AG09309 (cell line): ENCODE measurements around the gene CRAT.

Experiments
- DNase-seq: peaks from one replicate; pipeline ENCODE4 v3.0.0-alpha.2; 2010; ENCODE audit warnings: low read depth
- H3K4me3 ChIP-seq: 2 replicates; pipeline ENCODE4 v1.5.1; 2011; ENCODE audit warnings: mild to moderate bottlenecking, low read depth, low read length, moderate library complexity; ENCODE audit not compliant: control insufficient read depth
- TF ChIP-seq, protein P1 (sequence below): IDR thresholded peaks from 2 replicates; pipeline ENCODE4 v1.5.1; 2011; ENCODE audit warnings: mild to moderate bottlenecking, low read depth, low read length, inconsistent platforms; ENCODE audit not compliant: insufficient read depth, control insufficient read depth; ENCODE audit errors: missing control alignments

CRAT gene

GRCh38 chr9:129109537-129109903 is 1.1 kb downstream of the CRAT start:
- H3K4me3 ChIP-seq: peak overlapping the region; percentile 48
- no peak for DNase-seq

GRCh38 chr9:129108805-129109536 is 1.6 kb downstream of the CRAT start:
- no peak for DNase-seq
- TF ChIP-seq, protein P1, sequence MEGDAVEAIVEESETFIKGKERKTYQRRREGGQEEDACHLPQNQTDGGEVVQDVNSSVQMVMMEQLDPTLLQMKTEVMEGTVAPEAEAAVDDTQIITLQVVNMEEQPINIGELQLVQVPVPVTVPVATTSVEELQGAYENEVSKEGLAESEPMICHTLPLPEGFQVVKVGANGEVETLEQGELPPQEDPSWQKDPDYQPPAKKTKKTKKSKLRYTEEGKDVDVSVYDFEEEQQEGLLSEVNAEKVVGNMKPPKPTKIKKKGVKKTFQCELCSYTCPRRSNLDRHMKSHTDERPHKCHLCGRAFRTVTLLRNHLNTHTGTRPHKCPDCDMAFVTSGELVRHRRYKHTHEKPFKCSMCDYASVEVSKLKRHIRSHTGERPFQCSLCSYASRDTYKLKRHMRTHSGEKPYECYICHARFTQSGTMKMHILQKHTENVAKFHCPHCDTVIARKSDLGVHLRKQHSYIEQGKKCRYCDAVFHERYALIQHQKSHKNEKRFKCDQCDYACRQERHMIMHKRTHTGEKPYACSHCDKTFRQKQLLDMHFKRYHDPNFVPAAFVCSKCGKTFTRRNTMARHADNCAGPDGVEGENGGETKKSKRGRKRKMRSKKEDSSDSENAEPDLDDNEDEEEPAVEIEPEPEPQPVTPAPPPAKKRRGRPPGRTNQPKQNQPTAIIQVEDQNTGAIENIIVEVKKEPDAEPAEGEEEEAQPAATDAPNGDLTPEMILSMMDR: no peak
- peak overlapping the region; percentile 48 for H3K4me3 ChIP-seq

More at GRCh38 chr9:129109537-129109903, 1.1 kb downstream of the CRAT start:
- TF ChIP-seq, protein P1: no peak

DNA sequence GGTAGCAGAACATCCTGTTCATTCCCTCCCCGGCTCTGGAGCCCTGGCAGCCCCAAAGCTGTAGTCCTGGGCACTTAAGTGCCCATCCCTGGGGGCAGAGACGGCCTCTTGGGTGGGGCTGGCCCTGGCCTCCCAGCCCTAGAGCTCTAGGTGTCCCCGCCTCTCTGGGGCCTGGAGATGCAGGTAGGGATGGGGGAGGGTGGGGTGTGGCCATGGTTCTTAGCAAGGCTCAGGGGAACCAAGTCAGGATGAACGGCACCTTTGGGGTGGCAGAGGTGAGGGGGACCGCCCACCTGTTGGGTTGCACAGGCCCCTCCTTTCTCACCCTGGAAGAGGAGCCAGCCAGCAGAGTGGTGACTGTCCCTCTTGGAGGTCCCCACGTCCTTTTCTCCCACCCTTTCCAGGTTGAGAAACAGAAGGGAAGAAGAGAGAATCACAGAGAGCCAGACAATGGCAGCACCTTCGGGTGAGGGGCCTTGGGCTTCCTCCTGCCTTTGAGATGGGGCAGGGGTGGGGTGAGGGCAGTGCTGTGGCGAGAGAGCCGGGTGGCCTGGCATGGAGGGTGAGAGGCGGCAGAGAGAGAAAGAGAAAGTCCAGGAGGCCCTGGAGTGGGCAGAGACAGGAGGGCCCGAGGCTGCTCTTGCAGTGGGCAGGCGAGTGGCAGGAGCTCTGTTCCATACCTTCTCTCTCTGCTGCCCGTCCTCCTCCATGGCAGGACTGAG is 2.3 kb downstream of the CRAT start:
- TF ChIP-seq, protein P1: no peak
- DNase-seq: no peak
- H3K4me3 ChIP-seq: no peak overlapping the region

DNA sequence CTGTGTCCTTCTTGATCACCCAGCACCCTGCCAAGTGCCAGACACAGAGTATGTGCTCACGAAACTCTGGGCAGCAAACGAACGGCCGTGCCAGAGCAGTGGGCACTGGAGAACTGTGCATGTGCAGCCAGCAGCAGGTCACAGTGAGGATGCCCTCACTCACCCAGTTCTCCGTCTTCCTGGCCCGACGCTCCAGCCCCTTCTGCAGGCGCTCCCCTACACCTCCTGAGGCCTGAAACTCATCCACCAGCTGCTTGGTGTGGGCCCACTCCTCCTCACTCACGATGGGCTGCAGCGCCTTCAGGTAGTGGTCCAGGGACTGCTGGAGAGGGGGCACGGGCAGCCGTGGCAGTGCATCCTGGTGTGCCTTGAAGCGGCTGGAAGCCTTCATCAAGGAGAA is 2.9 kb downstream of the CRAT start:
- DNase-seq: no peak
- TF ChIP-seq, protein P1: no peak
- no peak overlapping the region for H3K4me3 ChIP-seq

- TF ChIP-seq, protein P1: no peak
- DNase-seq: no peak
- H3K4me3 ChIP-seq: no peak overlapping the region
These were observed 4.5 kb downstream of the CRAT start for GRCh38 chr9:129105857-129106694.

GRCh38 chr9:129104051-129104450 is 6.5 kb downstream of the CRAT start:
- H3K4me3 ChIP-seq: no peak overlapping the region
- TF ChIP-seq, protein P1: no peak
- DNase-seq: no peak
